ENCODE results near the gene VMO1. TPM values are rescaled to one million over a fixed set of nuclear protein-coding genes. Genes with fewer than 3 reads are reported as not detected.

Gene VMO1
- polyA plus RNA-seq, 1 donor from 2014 or later: 1.6 TPM

GRCh38 chr17:4812690-4813089 is 26.5 kb upstream of the VMO1 start:
- no peak overlapping the region for H3K27ac ChIP-seq (ENCODE audit: low read length)
- H4K20me1 ChIP-seq (ENCODE audit: insufficient read depth): no peaks in the 10 kb centered on the region
- H3K27me3 ChIP-seq (ENCODE audit: insufficient read depth, low read depth, low read length): peaks cover 1% of the 10 kb centered on the region
- no peaks in the 10 kb centered on the region for H3F3A ChIP-seq (ENCODE audit: insufficient read depth, low read length, poor library complexity, severe bottlenecking)
- no peak overlapping the region for H3K4me3 ChIP-seq (ENCODE audit: low read length)
- no peaks in the 10 kb centered on the region for H3K9me3 ChIP-seq (ENCODE audit: low read length)
- no peaks in the 10 kb centered on the region for H3K79me2 ChIP-seq (replicated peaks; ENCODE audit: insufficient read depth, low read length)
- H3K9me2 ChIP-seq (ENCODE audit: insufficient read depth, low read length): no peaks in the 10 kb centered on the region
- no peak overlapping the region for H3K4me2 ChIP-seq (ENCODE audit: low read length)
- no peaks in the 10 kb centered on the region for H3K36me3 ChIP-seq (ENCODE audit: insufficient read depth, low read length)
- H3K9ac ChIP-seq (ENCODE audit: low read length): no peak overlapping the region
- H2AFZ ChIP-seq (ENCODE audit: low read depth, low read length): no peak overlapping the region
- TF ChIP-seq EZH2 (IDR thresholded peaks at IDR 0.05; ENCODE audit: borderline replicate concordance, insufficient read depth, low read length, poor library complexity, severe bottlenecking) (no peak), MXI1 (conservative IDR thresholded peaks at IDR 0.05; ENCODE audit: poor library complexity, severe bottlenecking) (no peak), REST (IDR thresholded peaks at IDR 0.05; ENCODE audit: borderline replicate concordance) (no peak), POLR2AphosphoS5 (IDR thresholded peaks at IDR 0.05) (no peak), RAD21 (conservative IDR thresholded peaks at IDR 0.05) (no peak), CTCF (IDR thresholded peaks at IDR 0.05; ENCODE audit: poor library complexity, severe bottlenecking) (no peak), EP300 (conservative IDR thresholded peaks at IDR 0.05; ENCODE audit: poor library complexity, severe bottlenecking) (no peak), TAF1 (IDR thresholded peaks at IDR 0.05; ENCODE audit: low read depth) (no peak), SMC3 (conservative IDR thresholded peaks at IDR 0.05; ENCODE audit: poor library complexity) (no peak)

GRCh38 chr17:4811471-4811870 is 25.3 kb upstream of the VMO1 start:
- Histone ChIP-seq H3K27ac (ENCODE audit: low read length) (no peak overlapping the region), H3F3A (ENCODE audit: insufficient read depth, low read length, poor library complexity, severe bottlenecking) (no peaks in the 10 kb centered on the region), H3K9me2 (ENCODE audit: insufficient read depth, low read length) (no peaks in the 10 kb centered on the region), H3K9ac (ENCODE audit: low read length) (no peak overlapping the region), H3K4me2 (ENCODE audit: low read length) (no peak overlapping the region), H3K27me3 (ENCODE audit: insufficient read depth, low read depth, low read length) (peaks cover 5% of the 10 kb centered on the region), H3K36me3 (ENCODE audit: insufficient read depth, low read length) (no peaks in the 10 kb centered on the region), H3K79me2 (replicated peaks; ENCODE audit: insufficient read depth, low read length) (no peaks in the 10 kb centered on the region), H3K4me3 (ENCODE audit: low read length) (no peak overlapping the region), H3K9me3 (ENCODE audit: low read length) (no peaks in the 10 kb centered on the region), H4K20me1 (ENCODE audit: insufficient read depth) (no peaks in the 10 kb centered on the region), H2AFZ (ENCODE audit: low read depth, low read length) (no peak overlapping the region)
- no peak for TF ChIP-seq TAF1 (IDR thresholded peaks at IDR 0.05; ENCODE audit: low read depth)
- no peak for TF ChIP-seq RAD21 (conservative IDR thresholded peaks at IDR 0.05)
- TF ChIP-seq MXI1 (conservative IDR thresholded peaks at IDR 0.05; ENCODE audit: poor library complexity, severe bottlenecking): no peak
- TF ChIP-seq EZH2 (IDR thresholded peaks at IDR 0.05; ENCODE audit: borderline replicate concordance, insufficient read depth, low read length, poor library complexity, severe bottlenecking): no peak
- TF ChIP-seq SMC3 (conservative IDR thresholded peaks at IDR 0.05; ENCODE audit: poor library complexity): no peak
- no peak for TF ChIP-seq REST (IDR thresholded peaks at IDR 0.05; ENCODE audit: borderline replicate concordance)
- TF ChIP-seq EP300 (conservative IDR thresholded peaks at IDR 0.05; ENCODE audit: poor library complexity, severe bottlenecking): no peak
- TF ChIP-seq POLR2AphosphoS5 (IDR thresholded peaks at IDR 0.05): no peak
- no peak for TF ChIP-seq CTCF (IDR thresholded peaks at IDR 0.05; ENCODE audit: poor library complexity, severe bottlenecking)
